GM13976 (cell line): Measurements from ENCODE around the gene FGG.

Experiments
- DNase-seq: peaks from one replicate; pipeline ENCODE4 v3.0.0; 2012; ENCODE audit warnings: low spot score
- in situ Hi-C: fragments of 300-500 bp; cut with MboI; formaldehyde crosslinking; loops from one replicate; pipeline ENCODE4 v1.12.0; 2022; ENCODE audit warnings: low sequenced_read_pairs, mixed read lengths, inconsistent platforms; ENCODE audit not compliant: unreplicated experiment
- TF ChIP-seq, protein P1 (sequence below): IDR thresholded peaks from 2 replicates; pipeline ENCODE4 v1.5.1; 2012; ENCODE audit warnings: borderline replicate concordance, mild to moderate bottlenecking; ENCODE audit not compliant: insufficient read depth; ENCODE audit errors: extremely low read depth, missing control alignments, control extremely low read depth

The FGG gene

DNA sequence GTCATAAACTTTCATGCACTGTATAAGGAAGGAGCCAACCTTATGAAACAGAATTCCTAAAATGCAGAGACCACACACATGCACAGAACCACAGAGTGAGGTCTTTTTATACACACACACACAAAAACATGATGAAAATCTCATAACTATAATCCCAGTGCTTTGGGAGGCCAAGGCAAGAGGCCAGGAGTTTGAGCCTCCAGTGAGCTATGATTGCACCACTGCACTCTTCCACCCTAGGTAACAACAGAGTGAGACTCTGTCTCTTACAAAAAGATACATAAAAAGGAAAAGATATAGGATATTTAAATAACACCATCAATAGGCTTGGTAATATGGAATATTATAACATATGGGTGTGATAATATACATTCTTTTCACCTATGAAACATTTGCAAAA, 32.5 kb downstream of the FGG start:
- TF ChIP-seq, protein P1, sequence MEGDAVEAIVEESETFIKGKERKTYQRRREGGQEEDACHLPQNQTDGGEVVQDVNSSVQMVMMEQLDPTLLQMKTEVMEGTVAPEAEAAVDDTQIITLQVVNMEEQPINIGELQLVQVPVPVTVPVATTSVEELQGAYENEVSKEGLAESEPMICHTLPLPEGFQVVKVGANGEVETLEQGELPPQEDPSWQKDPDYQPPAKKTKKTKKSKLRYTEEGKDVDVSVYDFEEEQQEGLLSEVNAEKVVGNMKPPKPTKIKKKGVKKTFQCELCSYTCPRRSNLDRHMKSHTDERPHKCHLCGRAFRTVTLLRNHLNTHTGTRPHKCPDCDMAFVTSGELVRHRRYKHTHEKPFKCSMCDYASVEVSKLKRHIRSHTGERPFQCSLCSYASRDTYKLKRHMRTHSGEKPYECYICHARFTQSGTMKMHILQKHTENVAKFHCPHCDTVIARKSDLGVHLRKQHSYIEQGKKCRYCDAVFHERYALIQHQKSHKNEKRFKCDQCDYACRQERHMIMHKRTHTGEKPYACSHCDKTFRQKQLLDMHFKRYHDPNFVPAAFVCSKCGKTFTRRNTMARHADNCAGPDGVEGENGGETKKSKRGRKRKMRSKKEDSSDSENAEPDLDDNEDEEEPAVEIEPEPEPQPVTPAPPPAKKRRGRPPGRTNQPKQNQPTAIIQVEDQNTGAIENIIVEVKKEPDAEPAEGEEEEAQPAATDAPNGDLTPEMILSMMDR: no peak
- no peak for DNase-seq
- in situ Hi-C loops: no loop called here

DNA sequence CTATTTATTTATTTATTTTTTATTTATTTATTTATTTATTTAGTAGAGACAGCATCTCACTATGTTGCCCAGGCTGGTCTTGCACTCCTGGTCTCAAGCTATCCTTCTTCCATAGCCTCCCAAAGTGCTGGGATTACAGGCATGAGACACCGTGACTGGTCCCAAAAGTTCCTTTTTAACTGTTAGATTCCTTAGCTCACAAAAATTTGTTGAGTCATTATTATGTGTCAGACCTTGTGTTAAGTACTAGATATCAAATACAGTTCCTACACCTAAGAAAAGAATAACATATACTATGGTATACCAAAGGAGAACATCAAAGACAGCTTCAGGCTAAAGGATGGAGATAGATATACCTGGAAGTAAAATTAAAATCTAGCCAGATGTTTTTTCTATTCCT, 33.5 kb downstream of the FGG start:
- in situ Hi-C loops: no loop called here
- no peak for DNase-seq
- TF ChIP-seq, protein P1: no peak

DNA sequence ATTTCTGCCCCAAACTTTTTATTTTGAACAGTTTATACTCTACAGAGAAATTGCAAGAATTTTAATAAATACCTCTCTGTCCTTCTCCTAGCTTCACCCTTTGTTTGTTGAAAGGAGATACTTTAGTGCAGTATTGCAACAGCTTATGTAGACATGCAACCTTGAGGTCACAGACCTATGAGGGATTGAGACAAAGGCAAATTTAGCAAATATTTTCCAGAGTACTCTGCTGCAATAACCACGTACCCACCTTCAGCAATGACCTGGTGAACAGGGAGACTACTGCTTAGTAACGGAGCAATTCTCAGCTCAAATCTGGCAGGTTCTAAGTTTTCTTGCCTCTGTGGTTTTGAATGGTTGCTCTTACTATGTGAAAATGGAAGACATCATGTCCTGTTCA, 35.1 kb downstream of the FGG start:
- TF ChIP-seq, protein P1: no peak
- in situ Hi-C loops: no loop called here
- no peak for DNase-seq

DNA sequence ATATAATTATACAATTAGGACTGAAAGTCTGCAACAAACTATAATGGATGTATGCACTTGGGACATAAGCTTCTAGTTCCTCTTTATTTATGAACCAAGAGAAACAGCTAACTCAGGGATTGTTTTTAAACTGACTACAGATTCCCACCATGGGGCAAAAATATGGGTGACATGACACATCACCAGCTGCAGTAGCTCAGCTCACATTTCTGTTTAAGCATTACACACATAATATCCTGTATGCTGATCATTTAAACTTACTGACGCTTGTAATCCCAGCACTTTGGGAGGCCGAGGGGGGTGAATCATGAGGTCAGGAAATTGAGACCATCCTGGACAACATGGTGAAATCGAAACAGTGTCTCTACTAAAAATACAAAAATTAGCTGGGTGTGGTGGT, 38.1 kb downstream of the FGG start:
- TF ChIP-seq, protein P1: no peak
- in situ Hi-C loops: no loop called here
- DNase-seq: no peak

DNA sequence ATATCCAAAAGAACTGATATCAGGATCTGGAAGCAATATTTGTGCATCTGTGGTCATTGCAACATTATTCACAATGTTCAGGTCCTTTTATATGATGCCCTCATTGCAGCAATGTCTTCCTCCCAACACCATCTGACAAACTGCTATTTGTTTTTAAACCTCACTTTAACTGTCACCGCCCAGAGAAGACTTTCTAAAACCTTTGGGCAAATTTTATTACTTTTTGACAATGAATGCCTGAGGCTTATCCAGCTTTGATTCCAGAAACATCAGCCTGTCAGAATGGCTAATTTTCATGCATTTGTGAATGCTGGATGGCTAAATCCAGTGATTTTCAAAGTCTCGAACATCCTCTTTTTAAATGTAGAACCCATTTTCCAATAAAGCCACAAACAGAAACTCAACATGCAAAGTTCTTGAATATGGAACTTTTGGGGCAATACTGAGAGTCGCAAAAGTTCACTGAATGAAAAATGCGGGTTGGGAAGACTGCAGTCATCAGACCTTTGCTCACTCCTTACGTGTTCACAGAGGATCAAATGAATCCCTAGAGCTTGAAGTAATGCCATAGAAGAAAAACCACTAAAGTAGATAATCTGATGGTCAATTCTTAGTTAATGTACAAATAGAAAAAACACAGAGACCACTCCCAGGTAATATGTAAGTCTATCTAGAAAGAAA, 39.1 kb downstream of the FGG start:
- no peak for DNase-seq
- in situ Hi-C loops: no loop called here
- TF ChIP-seq, protein P1: no peak

DNA sequence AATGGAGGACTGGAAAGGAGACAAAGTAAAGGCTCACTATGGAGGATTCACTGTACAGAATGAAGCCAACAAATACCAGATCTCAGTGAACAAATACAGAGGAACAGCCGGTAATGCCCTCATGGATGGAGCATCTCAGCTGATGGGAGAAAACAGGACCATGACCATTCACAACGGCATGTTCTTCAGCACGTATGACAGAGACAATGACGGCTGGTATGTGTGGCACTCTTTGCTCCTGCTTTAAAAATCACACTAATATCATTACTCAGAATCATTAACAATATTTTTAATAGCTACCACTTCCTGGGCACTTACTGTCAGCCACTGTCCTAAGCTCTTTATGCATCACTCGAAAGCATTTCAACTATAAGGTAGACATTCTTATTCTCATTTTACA, 42.9 kb downstream of the FGG start:
- TF ChIP-seq, protein P1: no peak
- no peak for DNase-seq
- in situ Hi-C loops: no loop called here
